ENCODE measurements around the gene SNIP1.
"Not testable (repeated sequence)": the region's sequence is repeated elsewhere in the genome, so short reads cannot be mapped to it uniquely, and the experiment has no call there.

Gene SNIP1

GRCh38 chr1:37559957-37560379 is 5.9 kb upstream of the SNIP1 start:
- not testable (repeated sequence) for DNase-seq (ENCODE audit: low read depth in 2 of 2)

- DNase-seq (ENCODE audit: low read depth in 2 of 2): no peak
Observed at GRCh38 chr1:37559080-37559479, 5.0 kb upstream of the SNIP1 start.

- no peak for DNase-seq (ENCODE audit: low read depth in 2 of 2)
Observed at GRCh38 chr1:37558411-37558810, 4.3 kb upstream of the SNIP1 start.

- no peak for DNase-seq (ENCODE audit: low read depth in 2 of 2)
Observed at GRCh38 chr1:37557402-37557801, 3.3 kb upstream of the SNIP1 start.

GRCh38 chr1:37556712-37557196 is 2.7 kb upstream of the SNIP1 start, which contains the start of gene DNALI1:
DNALI1 (plus strand) TSS chr1:37556940; CDS start chr1:37556995, 55 bp downstream.
- no peak for DNase-seq (ENCODE audit: low read depth in 2 of 2)

- no peak for DNase-seq (ENCODE audit: low read depth in 2 of 2)
Observed at GRCh38 chr1:37553598-37553926, 531 bp downstream of the SNIP1 start.

GRCh38 chr1:37549341-37549740 is 4.8 kb downstream of the SNIP1 start:
- DNase-seq (ENCODE audit: low read depth in 2 of 2): no peak

GRCh38 chr1:37545019-37545418 is 9.1 kb downstream of the SNIP1 start:
- DNase-seq (ENCODE audit: low read depth in 2 of 2): no peak

GRCh38 chr1:37544530-37544929 is 9.6 kb downstream of the SNIP1 start:
- DNase-seq (ENCODE audit: low read depth in 2 of 2): no peak

GRCh38 chr1:37540036-37540785 is 13.9 kb downstream of the SNIP1 start:
- DNase-seq (ENCODE audit: low read depth in 2 of 2): no peak

- DNase-seq (ENCODE audit: low read depth in 2 of 2): not testable (repeated sequence)
Observed at GRCh38 chr1:37539154-37539553, 14.9 kb downstream of the SNIP1 start.

- DNase-seq (ENCODE audit: low read depth in 2 of 2): no peak
Observed at GRCh38 chr1:37537378-37537777, 16.7 kb downstream of the SNIP1 start.

- no peak for DNase-seq (ENCODE audit: low read depth in 2 of 2)
Observed at GRCh38 chr1:37533317-37534093, 20.6 kb downstream of the SNIP1 start.

GRCh38 chr1:37532418-37533156 is 21.5 kb downstream of the SNIP1 start:
- DNase-seq (ENCODE audit: low read depth in 2 of 2): not testable (repeated sequence)

- not testable (repeated sequence) for DNase-seq (ENCODE audit: low read depth in 2 of 2)
Observed at GRCh38 chr1:37529888-37530287, 24.2 kb downstream of the SNIP1 start.

GRCh38 chr1:37519613-37520012 is 34.5 kb downstream of the SNIP1 start:
- no peak for DNase-seq (ENCODE audit: low read depth in 2 of 2)

- peak in 1 of 2 donors; percentile 25 for DNase-seq (ENCODE audit: low read depth in 2 of 2)
Observed at GRCh38 chr1:37518929-37519328, 35.2 kb downstream of the SNIP1 start.

- DNase-seq (ENCODE audit: low read depth in 2 of 2): not testable (repeated sequence)
Observed at GRCh38 chr1:37518241-37518640, 35.9 kb downstream of the SNIP1 start.

GRCh38 chr1:37517569-37517968 is 36.5 kb downstream of the SNIP1 start:
- DNase-seq (ENCODE audit: low read depth in 2 of 2): no peak

- no peak for DNase-seq (ENCODE audit: low read depth in 2 of 2)
Observed at GRCh38 chr1:37515185-37516034, 38.7 kb downstream of the SNIP1 start.
